CD14-positive monocyte (primary cell): Measurements from ENCODE around the gene EFHC2. TPM values are rescaled to one million over a fixed set of nuclear protein-coding genes. Genes with fewer than 3 reads are reported as not detected.

Experiments used
- DNase-seq, 3 donors: peaks; one replicate each; pipeline ENCODE4 v3.0.0-alpha.2; 2011 to 2022
- H2AFZ ChIP-seq: 2 replicates; pipeline ENCODE4 v1.6.0; 2012; ENCODE audit warnings: mild to moderate bottlenecking, low read depth, low read length, inconsistent platforms; ENCODE audit not compliant: insufficient read depth, poor library complexity, severe bottlenecking
- H3K27ac ChIP-seq, 2 donors: 1 replicate in 1 of 2; 2 replicates in 1 of 2; pipeline ENCODE4 v1.5.1; 2012 to 2013; ENCODE audit warnings: low read length in 2 of 2, control low read depth in 1 of 2, inconsistent platforms in 1 of 2, low read depth in 1 of 2, mild to moderate bottlenecking in 1 of 2
- H3K27me3 ChIP-seq, 2 donors: one replicate each; pipeline versions ENCODE4 v1.6.0 to v1.6.1; 2011 to 2013; ENCODE audit warnings: low read length in 2 of 2; ENCODE audit not compliant: control insufficient read depth in 2 of 2, insufficient read depth in 2 of 2
- H3K36me3 ChIP-seq, 2 donors: replicated peaks in 1 of 2; 1 replicate in 1 of 2; 2 replicates in 1 of 2; pipeline versions ENCODE4 v1.5.1 to v1.6.1; 2012 to 2013; ENCODE audit warnings: low read length in 2 of 2, control low read depth in 1 of 2, inconsistent platforms in 1 of 2, mild to moderate bottlenecking in 1 of 2; ENCODE audit not compliant: insufficient read depth in 2 of 2, control insufficient read depth in 1 of 2
- H3K4me1 ChIP-seq, 2 donors: 1 replicate in 1 of 2; 2 replicates in 1 of 2; pipeline versions ENCODE4 v1.5.1 to v1.6.1; 2012 to 2013; ENCODE audit warnings: low read length in 2 of 2, control low read depth in 1 of 2, inconsistent platforms in 1 of 2, mild to moderate bottlenecking in 1 of 2, moderate library complexity in 1 of 2; ENCODE audit not compliant: insufficient read depth in 2 of 2, control insufficient read depth in 1 of 2
- H3K4me2 ChIP-seq: replicated peaks from 2 replicates; pipeline ENCODE3; 2012; ENCODE audit warnings: low read length, moderate library complexity, mild to moderate bottlenecking; ENCODE audit not compliant: poor library complexity, severe bottlenecking; ENCODE audit errors: extremely low read depth
- H3K4me3 ChIP-seq, 3 experiments: fragments of 200-600 bp in 1 of 3; sonication (generic) in 1 of 3; replicated peaks in 1 of 3; 1 replicate in 2 of 3; 2 replicates in 1 of 3; pipeline ENCODE4 v1.5.1; 2011 to 2013; ENCODE audit warnings: low read length in 3 of 3, mild to moderate bottlenecking in 3 of 3, control low read depth in 2 of 3, low read depth in 2 of 3, inconsistent platforms in 1 of 3, moderate library complexity in 1 of 3
- H3K79me2 ChIP-seq: 2 replicates; pipeline ENCODE4 v1.6.0; 2012; ENCODE audit warnings: mild to moderate bottlenecking, control low read depth, inconsistent platforms, low read length, moderate library complexity; ENCODE audit not compliant: insufficient read depth
- H3K9ac ChIP-seq: 2 replicates; pipeline ENCODE4 v1.6.0; 2017; ENCODE audit warnings: low read length, mild to moderate bottlenecking; ENCODE audit not compliant: insufficient read depth, poor library complexity, severe bottlenecking
- H3K9me3 ChIP-seq, 2 donors: replicated peaks in 1 of 2; 1 replicate in 1 of 2; 2 replicates in 1 of 2; pipeline versions ENCODE4 v1.5.1 to v1.6.1; 2012 to 2013; ENCODE audit warnings: low read length in 2 of 2, control low read depth in 1 of 2; ENCODE audit not compliant: control insufficient read depth in 1 of 2, insufficient read depth in 1 of 2
- H4K20me1 ChIP-seq: 2 replicates; pipeline ENCODE4 v1.6.0; 2012; ENCODE audit warnings: mild to moderate bottlenecking, low read length, control low read depth, moderate library complexity; ENCODE audit not compliant: insufficient read depth
- H3K27ac Mint-ChIP-seq, 7 donors: one replicate each; pipeline ENCODE4 v1.8.0; 2020; ENCODE audit warnings: mild to moderate bottlenecking in 7 of 7, mixed read lengths in 7 of 7, moderate library complexity in 6 of 7, inconsistent platforms in 2 of 7
- H3K27me3 Mint-ChIP-seq, 3 donors: one replicate each; pipeline ENCODE4 v1.8.0; 2021 to 2022; ENCODE audit warnings: low read depth in 3 of 3, mild to moderate bottlenecking in 3 of 3, mixed read lengths in 3 of 3, moderate library complexity in 3 of 3, inconsistent platforms in 1 of 3
- H3K36me3 Mint-ChIP-seq, 2 donors: one replicate each; pipeline ENCODE4 v1.8.0; 2020; ENCODE audit warnings: mixed read lengths in 2 of 2, inconsistent platforms in 1 of 2, mild to moderate bottlenecking in 1 of 2
- H3K4me1 Mint-ChIP-seq: one replicate; pipeline ENCODE4 v1.8.0; 2020; ENCODE audit warnings: mild to moderate bottlenecking, mixed read lengths
- H3K4me3 Mint-ChIP-seq, 2 donors: one replicate each; pipeline ENCODE4 v1.8.0; 2020; ENCODE audit warnings: mild to moderate bottlenecking in 2 of 2, mixed read lengths in 2 of 2, moderate library complexity in 1 of 2
- H3K9me3 Mint-ChIP-seq, 7 donors: one replicate each; pipeline ENCODE4 v1.8.0; 2020 to 2022; ENCODE audit warnings: mixed read lengths in 7 of 7, mild to moderate bottlenecking in 6 of 7, moderate library complexity in 6 of 7, inconsistent platforms in 2 of 7
- CTCF ChIP-seq: fragments of 200-600 bp; IDR thresholded peaks from one replicate; pipeline ENCODE4 v1.8.0; 2022; ENCODE audit warnings: antibody characterized with exemption, mild to moderate bottlenecking
- WGBS: methylation state at CpG from one replicate; pipeline ENCODE4 v1.1.5; 2013; ENCODE audit warnings: missing lambda C conversion rate; ENCODE audit not compliant: insufficient coverage; 5-methylcytosine and 5-hydroxymethylcytosine counted together
- intact Hi-C, 2 donors: fragments of 100-400 bp; cut with micrococcal nuclease; formaldehyde crosslinking; loops; one replicate each; pipeline versions ENCODE4 v1.15.0 to v1.15.1; 2023
- polyA plus RNA-seq, 3 donors: library from polyadenylated mRNA; depleted of rRNA in 1 of 3; unstranded in 2 of 3; stranded (reverse) in 1 of 3; fragments of 300-500 nt in 2 of 3; fragments of >200 nt in 1 of 3; fragmentation: Illumina TruSeq in 2 of 3; gene quantifications; 1 replicate in 2 of 3; 2 replicates in 1 of 3; pipeline ENCODE4 v1.2.3, GENCODE V29; 2012 to 2021

The EFHC2 gene
- polyA plus RNA-seq, 3 donors: 0.05 to 0.22 TPM; not detected in 1

DNA sequence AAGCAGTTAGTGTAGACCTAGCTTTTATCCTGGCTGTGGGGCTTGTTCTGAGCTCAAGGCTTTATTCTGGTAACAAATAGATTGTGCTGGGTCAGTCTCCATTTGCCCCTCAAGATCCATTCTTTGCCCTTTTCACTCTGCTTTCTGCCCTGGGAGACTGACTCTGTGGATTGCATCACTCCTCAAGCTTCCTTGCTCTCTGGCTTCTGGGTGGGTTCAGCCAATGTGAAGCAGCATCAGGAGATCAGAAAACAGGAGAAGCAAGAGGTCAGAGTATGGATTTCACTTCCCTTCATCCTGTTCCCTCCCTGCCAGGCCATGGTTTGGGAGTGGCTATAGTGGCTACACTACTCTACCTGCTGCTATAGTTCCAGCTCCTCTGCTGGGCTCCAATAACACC is 186.2 kb downstream of the EFHC2 start:
- Histone ChIP-seq H3K79me2 (no peaks in the 10 kb centered on the region), H3K4me1 (peaks cover 20 to 28% of the 10 kb centered on the region in 2 donors), H3K9me3 (no peaks in the 10 kb centered on the region), H3K27ac (no peak overlapping the region), H3K4me2 (no peak overlapping the region), H2AFZ (no peak overlapping the region), H4K20me1 (no peaks in the 10 kb centered on the region), H3K36me3 (no peaks in the 10 kb centered on the region), H3K27me3 (no peaks in the 10 kb centered on the region), H3K9ac (no peak overlapping the region), H3K4me3 (no peak overlapping the region)
- intact Hi-C loops: no loop called here
- no peak for TF ChIP-seq CTCF
- H3K9me3 Mint-ChIP-seq: peaks cover 0 to 3% (median 0%) of the 10 kb centered on the region in 7 donors
- H3K27ac Mint-ChIP-seq: no peak overlapping the region
- H3K36me3 Mint-ChIP-seq: no peaks in the 10 kb centered on the region
- no peak for DNase-seq
- H3K4me1 Mint-ChIP-seq: peaks cover 33% of the 10 kb centered on the region
- H3K4me3 Mint-ChIP-seq: no peak overlapping the region
- H3K27me3 Mint-ChIP-seq: peaks cover 0 to 3% (median 2%) of the 10 kb centered on the region in 3 donors

- peaks cover 33% of the 10 kb centered on the region for H3K4me1 Mint-ChIP-seq
- no peaks in the 10 kb centered on the region for H3K27me3 ChIP-seq
- H3K9ac ChIP-seq: no peak overlapping the region
- H3K4me2 ChIP-seq: no peak overlapping the region
- no peak overlapping the region for H3K27ac ChIP-seq
- no peak for DNase-seq
- H3K27me3 Mint-ChIP-seq: peaks cover 0 to 3% (median 2%) of the 10 kb centered on the region in 3 donors
- no peak for TF ChIP-seq CTCF
- no peak overlapping the region for H3K4me3 ChIP-seq
- H2AFZ ChIP-seq: no peak overlapping the region
- WGBS: 100% methylated on average over 1 of the region's 3 CpGs
- no peaks in the 10 kb centered on the region for H3K9me3 ChIP-seq
- no peaks in the 10 kb centered on the region for H4K20me1 ChIP-seq
- peaks cover 0 to 3% (median 0%) of the 10 kb centered on the region in 7 donors for H3K9me3 Mint-ChIP-seq
- no peaks in the 10 kb centered on the region for H3K36me3 Mint-ChIP-seq
- peaks cover 23 to 30% of the 10 kb centered on the region in 2 donors for H3K4me1 ChIP-seq
- no peaks in the 10 kb centered on the region for H3K79me2 ChIP-seq
- no peak overlapping the region for H3K4me3 Mint-ChIP-seq
- H3K27ac Mint-ChIP-seq: no peak overlapping the region
- no peaks in the 10 kb centered on the region for H3K36me3 ChIP-seq
- intact Hi-C loops: no loop called here
Observed at GRCh38 chrX:44156726-44157125, 186.7 kb downstream of the EFHC2 start.
